Left lobe of liver (tissue), 2 donors: Measurements from ENCODE around the gene TBPL2. TPM values are rescaled to one million over a fixed set of nuclear protein-coding genes. Genes with fewer than 3 reads are reported as not detected.
"Not testable (repeated sequence)": the region's sequence is repeated elsewhere in the genome, so short reads cannot be mapped to it uniquely, and the experiment has no call there.

ENCODE experiments used
- ATAC-seq: fragments of 200-7000 bp; cut with Tn5 transposase; one replicate; pipeline ENCODE4 v1.9.1; 2020; ENCODE audit warnings: mild to moderate bottlenecking, moderate library complexity
- DNase-seq: peaks from one replicate; pipeline ENCODE4 v3.0.0-alpha.2; 2020; ENCODE audit warnings: low spot score
- total RNA-seq: library from RNA; stranded (reverse); gene quantifications from one replicate; pipeline ENCODE4 v1.2.1, GENCODE V29; 2021
- donor health status: DM: no; HTN: no; CAD: no; lungs with moderate emphysema.
- donor health status: DM: no; HTN: yes; CAD: no.

TBPL2 gene
- not detected for total RNA-seq

- no peak for ATAC-seq
- DNase-seq, result no peak
Measured at GRCh38 chr14:55440385-55440784, at the start of gene TBPL2. TSS of gene TBPL2 (minus strand) at chr14:55440616. CDS start at chr14:55440449, 167 bp downstream.

- ATAC-seq (no peak), DNase-seq (no peak)
Measured at GRCh38 chr14:55488204-55488603, 47.8 kb upstream of the TBPL2 start.

- DNase-seq (no peak), ATAC-seq (no peak)
Measured at GRCh38 chr14:55482936-55483605, 42.7 kb upstream of the TBPL2 start.

GRCh38 chr14:55481769-55482168, 41.4 kb upstream of the TBPL2 start:
- ATAC-seq (no peak), DNase-seq (no peak)

GRCh38 chr14:55477680-55478079, 37.3 kb upstream of the TBPL2 start:
- ATAC-seq (no peak), DNase-seq (no peak)

GRCh38 chr14:55476448-55476847, 36.0 kb upstream of the TBPL2 start:
- DNase-seq, ATAC-seq: not testable (repeated sequence)

- DNase-seq, result no peak
Measured at GRCh38 chr14:55473786-55474185, 33.4 kb upstream of the TBPL2 start.

GRCh38 chr14:55470025-55470424, 29.6 kb upstream of the TBPL2 start:
- DNase-seq (no peak), ATAC-seq (no peak)

More at GRCh38 chr14:55473786-55474185, 33.4 kb upstream of the TBPL2 start:
- ATAC-seq, result no peak

- no peak for DNase-seq
- ATAC-seq, result no peak
Measured at GRCh38 chr14:55467307-55467706, 26.9 kb upstream of the TBPL2 start.

GRCh38 chr14:55458800-55459515, 18.5 kb upstream of the TBPL2 start:
- ATAC-seq, result no peak
- DNase-seq, result no peak

GRCh38 chr14:55457496-55457895, 17.1 kb upstream of the TBPL2 start:
- ATAC-seq (no peak), DNase-seq (no peak)

GRCh38 chr14:55456411-55456810, 16.0 kb upstream of the TBPL2 start:
- not testable (repeated sequence) for DNase-seq, ATAC-seq

- ATAC-seq, result peak; percentile 52
- DNase-seq, result no peak
Measured at GRCh38 chr14:55454264-55455002, 14.0 kb upstream of the TBPL2 start.

- ATAC-seq, result no peak
- DNase-seq, result no peak
Measured at GRCh38 chr14:55451950-55452349, 11.5 kb upstream of the TBPL2 start.

GRCh38 chr14:55451398-55451797, 11.0 kb upstream of the TBPL2 start:
- no peak for DNase-seq
- ATAC-seq, result peak; percentile 20

GRCh38 chr14:55450987-55451386, 10.6 kb upstream of the TBPL2 start:
- DNase-seq (no peak), ATAC-seq (no peak)

GRCh38 chr14:55450539-55450938, 10.1 kb upstream of the TBPL2 start:
- DNase-seq, result no peak
- ATAC-seq, result no peak

- DNase-seq (no peak), ATAC-seq (no peak)
Measured at GRCh38 chr14:55450124-55450523, 9.7 kb upstream of the TBPL2 start.

GRCh38 chr14:55449116-55449515, 8.7 kb upstream of the TBPL2 start:
- DNase-seq, result no peak
- no peak for ATAC-seq

GRCh38 chr14:55448141-55448614, 7.8 kb upstream of the TBPL2 start:
- ATAC-seq, result no peak
- no peak for DNase-seq

GRCh38 chr14:55446833-55447232, 6.4 kb upstream of the TBPL2 start:
- no peak for ATAC-seq

More at GRCh38 chr14:55446833-55447232, 6.4 kb upstream of the TBPL2 start:
- DNase-seq, result no peak
